Panc1 (cell line): ENCODE data around the gene SOX1. TPM values are rescaled to one million over a fixed set of nuclear protein-coding genes. Genes with fewer than 3 reads are reported as not detected.

Experiments used
- ATAC-seq: fragments of 200-7000 bp; cut with Tn5 transposase; 2 replicates; pipeline ENCODE4 v1.9.1; 2020; ENCODE audit warnings: mild to moderate bottlenecking, moderate library complexity
- BruUV-seq: library from RNA; stranded (reverse); fragments of 400-500 nt; replicated peaks from 2 replicates; lab custom pipeline; 2021; lab: Mats Ljungman, UMichigan
- CTCF ChIA-PET: fragments of 300-600 bp; sonication (Branson Sonifier 250); formaldehyde crosslinking; loops from one replicate; lab custom pipeline; 2022; ENCODE audit warnings: antibody characterized with exemption; lab: Charles Lee
- POLR2A ChIA-PET: fragments of 300-600 bp; sonication (Branson Sonifier 250); formaldehyde crosslinking; loops from one replicate; lab custom pipeline; 2022; ENCODE audit warnings: antibody characterized with exemption; lab: Charles Lee
- DNase-seq: peaks from one replicate; pipeline ENCODE4 v3.0.0-alpha.2; 2010; ENCODE audit warnings: low read depth, low spot score
- H3K27ac ChIP-seq: 2 replicates; pipeline ENCODE4 v1.5.1; 2011; ENCODE audit warnings: mild to moderate bottlenecking, low read length, inconsistent platforms
- H3K27me3 ChIP-seq: fragments of 200-500 bp; sonication (Bioruptor generic); 2 replicates; pipeline ENCODE4 v1.6.0; 2014; ENCODE audit warnings: low read length, inconsistent platforms; ENCODE audit not compliant: control insufficient read depth, insufficient read depth
- H3K36me3 ChIP-seq: fragments of 200-500 bp; sonication (Bioruptor generic); 2 replicates; pipeline ENCODE4 v1.5.1; 2014; ENCODE audit warnings: inconsistent platforms, mild to moderate bottlenecking, low read length, moderate library complexity; ENCODE audit not compliant: control insufficient read depth, insufficient read depth
- H3K4me1 ChIP-seq: 2 replicates; pipeline ENCODE4 v1.5.1; 2011; ENCODE audit warnings: inconsistent platforms, mild to moderate bottlenecking, low read length, moderate library complexity; ENCODE audit not compliant: control insufficient read depth, insufficient read depth
- H3K4me3 ChIP-seq, 2 experiments: 2 replicates each; pipeline ENCODE4 v1.5.1; 2011 to 2012; ENCODE audit warnings: low read depth in 2 of 2, low read length in 2 of 2, mild to moderate bottlenecking in 2 of 2, inconsistent platforms in 1 of 2, moderate library complexity in 1 of 2
- H3K9me3 ChIP-seq: fragments of 200-500 bp; sonication (Bioruptor generic); 2 replicates; pipeline ENCODE4 v1.5.1; 2014; ENCODE audit warnings: low read depth, mild to moderate bottlenecking, inconsistent platforms, low read length, moderate library complexity; ENCODE audit not compliant: control insufficient read depth, insufficient read depth
- POLR2AphosphoS5 ChIP-seq: IDR thresholded peaks from 2 replicates; pipeline ENCODE4 v1.6.1; 2012; ENCODE audit warnings: mild to moderate bottlenecking, low read depth, low read length, moderate library complexity
- SIN3A ChIP-seq: IDR thresholded peaks from 2 replicates; pipeline ENCODE4 v1.6.1; 2012; ENCODE audit warnings: low read depth, mild to moderate bottlenecking, low read length, moderate library complexity, borderline replicate concordance; ENCODE audit not compliant: insufficient read depth
- TCF7L2 ChIP-seq: IDR thresholded peaks from 2 replicates; pipeline ENCODE4 v1.6.1; 2011; ENCODE audit warnings: mild to moderate bottlenecking, low read depth, low read length, inconsistent platforms
- in situ Hi-C: cut with HindIII; loops from 2 replicates; pipeline ENCODE4 v1.10.0; 2016; ENCODE audit warnings: low sequenced_read_pairs, low pct_unique_long_range_greater_than_20kb
- intact Hi-C: fragments of 100-400 bp; cut with micrococcal nuclease; formaldehyde crosslinking; loops from one replicate; pipeline ENCODE4 v1.10.0; 2022; ENCODE audit not compliant: unreplicated experiment
- total RNA-seq: library from RNA; stranded (reverse); gene quantifications from one replicate; pipeline ENCODE4 v1.2.1, GENCODE V29; 2021; ENCODE audit not compliant: unreplicated experiment
- TF ChIP-seq, protein P1 (sequence below), 2 experiments: IDR thresholded peaks; 2 replicates each; pipeline ENCODE4 v1.6.1; 2011 to 2012; ENCODE audit warnings: low read depth in 2 of 2, control low read depth in 1 of 2, low read length in 1 of 2, mild to moderate bottlenecking in 1 of 2, moderate library complexity in 1 of 2; ENCODE audit not compliant: insufficient read depth in 1 of 2
- TF ChIP-seq, protein P2 (sequence below): fragments of 450-650 bp; IDR thresholded peaks from 2 replicates; pipeline ENCODE4 v1.5.1; 2017; ENCODE audit warnings: mild to moderate bottlenecking

SOX1 gene
- total RNA-seq, 1 experiment from 2014 or later, result not detected

DNA sequence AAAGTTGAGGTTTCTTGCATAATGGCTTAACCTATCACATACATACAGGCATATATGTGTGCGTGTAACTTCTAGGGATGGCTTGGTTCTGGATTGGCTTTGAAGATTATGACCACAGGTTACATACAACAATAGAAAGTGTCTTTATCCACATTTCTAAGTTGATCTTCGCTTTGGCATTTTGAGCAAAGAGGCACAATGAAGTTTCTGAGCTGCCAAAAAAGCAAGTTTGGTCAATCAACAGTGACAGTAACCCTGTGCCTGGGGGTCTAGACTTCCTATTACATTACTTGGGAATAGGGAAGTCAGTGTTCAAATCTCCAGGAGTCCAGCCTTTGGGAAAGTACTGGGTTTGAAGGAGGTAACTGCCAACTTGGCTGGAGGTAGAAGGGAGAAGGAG, 3.1 kb upstream of the SOX1 start:
- POLR2A ChIA-PET, result no interaction called here
- ATAC-seq (no peak), DNase-seq (no peak)
- H3K9me3 ChIP-seq, result no peaks in the 10 kb centered on the region
- no TSS peak for BruUV-seq
- no peaks in the 10 kb centered on the region for H3K4me1 ChIP-seq
- intact Hi-C loops (no loop called here), in situ Hi-C loops (no loop called here)
- no peaks in the 10 kb centered on the region for H3K36me3 ChIP-seq
- no peak overlapping the region for H3K4me3 ChIP-seq
- CTCF ChIA-PET, result no interaction called here
- no peak overlapping the region for H3K27ac ChIP-seq
- TF ChIP-seq, protein P1, sequence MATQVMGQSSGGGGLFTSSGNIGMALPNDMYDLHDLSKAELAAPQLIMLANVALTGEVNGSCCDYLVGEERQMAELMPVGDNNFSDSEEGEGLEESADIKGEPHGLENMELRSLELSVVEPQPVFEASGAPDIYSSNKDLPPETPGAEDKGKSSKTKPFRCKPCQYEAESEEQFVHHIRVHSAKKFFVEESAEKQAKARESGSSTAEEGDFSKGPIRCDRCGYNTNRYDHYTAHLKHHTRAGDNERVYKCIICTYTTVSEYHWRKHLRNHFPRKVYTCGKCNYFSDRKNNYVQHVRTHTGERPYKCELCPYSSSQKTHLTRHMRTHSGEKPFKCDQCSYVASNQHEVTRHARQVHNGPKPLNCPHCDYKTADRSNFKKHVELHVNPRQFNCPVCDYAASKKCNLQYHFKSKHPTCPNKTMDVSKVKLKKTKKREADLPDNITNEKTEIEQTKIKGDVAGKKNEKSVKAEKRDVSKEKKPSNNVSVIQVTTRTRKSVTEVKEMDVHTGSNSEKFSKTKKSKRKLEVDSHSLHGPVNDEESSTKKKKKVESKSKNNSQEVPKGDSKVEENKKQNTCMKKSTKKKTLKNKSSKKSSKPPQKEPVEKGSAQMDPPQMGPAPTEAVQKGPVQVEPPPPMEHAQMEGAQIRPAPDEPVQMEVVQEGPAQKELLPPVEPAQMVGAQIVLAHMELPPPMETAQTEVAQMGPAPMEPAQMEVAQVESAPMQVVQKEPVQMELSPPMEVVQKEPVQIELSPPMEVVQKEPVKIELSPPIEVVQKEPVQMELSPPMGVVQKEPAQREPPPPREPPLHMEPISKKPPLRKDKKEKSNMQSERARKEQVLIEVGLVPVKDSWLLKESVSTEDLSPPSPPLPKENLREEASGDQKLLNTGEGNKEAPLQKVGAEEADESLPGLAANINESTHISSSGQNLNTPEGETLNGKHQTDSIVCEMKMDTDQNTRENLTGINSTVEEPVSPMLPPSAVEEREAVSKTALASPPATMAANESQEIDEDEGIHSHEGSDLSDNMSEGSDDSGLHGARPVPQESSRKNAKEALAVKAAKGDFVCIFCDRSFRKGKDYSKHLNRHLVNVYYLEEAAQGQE (IDR thresholded peaks at IDR 0.05; ENCODE audit: insufficient read depth in 1 of 2, low read depth in 2 of 2, low read length in 1 of 2), result no peak
- TF ChIP-seq SIN3A (no peak), POLR2AphosphoS5 (no peak)
- TF ChIP-seq, protein P2, sequence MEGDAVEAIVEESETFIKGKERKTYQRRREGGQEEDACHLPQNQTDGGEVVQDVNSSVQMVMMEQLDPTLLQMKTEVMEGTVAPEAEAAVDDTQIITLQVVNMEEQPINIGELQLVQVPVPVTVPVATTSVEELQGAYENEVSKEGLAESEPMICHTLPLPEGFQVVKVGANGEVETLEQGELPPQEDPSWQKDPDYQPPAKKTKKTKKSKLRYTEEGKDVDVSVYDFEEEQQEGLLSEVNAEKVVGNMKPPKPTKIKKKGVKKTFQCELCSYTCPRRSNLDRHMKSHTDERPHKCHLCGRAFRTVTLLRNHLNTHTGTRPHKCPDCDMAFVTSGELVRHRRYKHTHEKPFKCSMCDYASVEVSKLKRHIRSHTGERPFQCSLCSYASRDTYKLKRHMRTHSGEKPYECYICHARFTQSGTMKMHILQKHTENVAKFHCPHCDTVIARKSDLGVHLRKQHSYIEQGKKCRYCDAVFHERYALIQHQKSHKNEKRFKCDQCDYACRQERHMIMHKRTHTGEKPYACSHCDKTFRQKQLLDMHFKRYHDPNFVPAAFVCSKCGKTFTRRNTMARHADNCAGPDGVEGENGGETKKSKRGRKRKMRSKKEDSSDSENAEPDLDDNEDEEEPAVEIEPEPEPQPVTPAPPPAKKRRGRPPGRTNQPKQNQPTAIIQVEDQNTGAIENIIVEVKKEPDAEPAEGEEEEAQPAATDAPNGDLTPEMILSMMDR, result no peak
- H3K27me3 ChIP-seq, result no peaks in the 10 kb centered on the region

- Histone ChIP-seq H3K4me3 (no peak overlapping the region), H3K36me3 (no peaks in the 10 kb centered on the region), H3K27me3 (no peaks in the 10 kb centered on the region), H3K4me1 (no peaks in the 10 kb centered on the region), H3K27ac (no peak overlapping the region), H3K9me3 (no peaks in the 10 kb centered on the region)
- intact Hi-C loops, result no loop called here
- CTCF ChIA-PET, result no interaction called here
- TF ChIP-seq, protein P1 (IDR thresholded peaks at IDR 0.05; ENCODE audit: insufficient read depth in 1 of 2, low read depth in 2 of 2, low read length in 1 of 2), result no peak
- TF ChIP-seq TCF7L2, result no peak
- no peak for TF ChIP-seq POLR2AphosphoS5
- TF ChIP-seq, protein P2, result no peak
- no peak for TF ChIP-seq SIN3A
- ATAC-seq (no peak), DNase-seq (no peak)
- BruUV-seq, result no TSS peak
- POLR2A ChIA-PET, result no interaction called here
- in situ Hi-C loops, result no loop called here
Observed at GRCh38 chr13:112064222-112064621, 2.7 kb upstream of the SOX1 start.
